Measurements from ENCODE around the gene SHC1.

DNA sequence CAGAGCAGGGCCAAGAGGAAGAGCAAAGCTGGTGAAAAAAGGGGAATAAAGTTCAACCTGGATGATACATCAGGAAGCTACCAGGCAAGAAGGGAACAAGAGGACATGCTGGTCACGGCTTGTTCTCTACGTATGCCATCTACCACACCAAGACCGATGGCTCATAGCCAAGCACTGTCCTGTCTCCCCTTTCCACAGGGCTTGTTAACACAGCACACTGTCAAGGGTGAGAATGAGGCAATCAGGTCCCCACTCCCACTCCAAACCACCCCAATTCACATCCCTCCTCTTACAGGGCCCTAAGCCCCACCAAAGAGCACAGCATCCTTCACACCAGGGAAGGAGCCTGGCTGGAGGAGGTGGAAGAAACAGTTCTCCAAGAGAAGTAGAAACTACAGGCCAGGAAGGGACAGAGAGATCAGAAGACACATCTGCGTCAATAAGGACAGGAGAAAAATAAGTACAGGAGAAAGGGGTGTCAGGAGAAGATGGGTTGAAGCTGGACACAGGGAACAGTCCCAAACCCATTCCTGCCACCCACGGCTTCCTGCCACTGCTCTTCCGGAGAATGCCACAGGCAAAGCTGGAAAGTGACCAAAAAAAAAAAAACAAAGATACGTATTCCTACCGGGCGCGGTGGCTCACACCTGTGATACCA is 923 bp upstream of the SHC1 start:
- no peak for TF ChIP-seq CTCF (IDR thresholded peaks at IDR 0.05)
- TF ChIP-seq POLR2A (IDR thresholded peaks at IDR 0.05): no peak

Data from right lobe of liver (tissue), 4 donors.